Lower leg skin (tissue), 3 donors: ENCODE results near the gene TIGD1.

Experiments used
- POLR2A ChIP-seq, 2 donors: fragments of 450-650 bp; IDR thresholded peaks; one replicate each; pipeline ENCODE4 v1.6.1; 2016 to 2017; ENCODE audit warnings: antibody characterized with exemption in 2 of 2, mild to moderate bottlenecking in 1 of 2, moderate library complexity in 1 of 2
- TF ChIP-seq, protein P1 (sequence below), 3 donors: fragments of 450-650 bp; IDR thresholded peaks; one replicate each; pipeline ENCODE4 v1.5.1; 2016; ENCODE audit warnings: antibody characterized with exemption in 3 of 3, mild to moderate bottlenecking in 3 of 3, moderate library complexity in 2 of 3

DNA sequence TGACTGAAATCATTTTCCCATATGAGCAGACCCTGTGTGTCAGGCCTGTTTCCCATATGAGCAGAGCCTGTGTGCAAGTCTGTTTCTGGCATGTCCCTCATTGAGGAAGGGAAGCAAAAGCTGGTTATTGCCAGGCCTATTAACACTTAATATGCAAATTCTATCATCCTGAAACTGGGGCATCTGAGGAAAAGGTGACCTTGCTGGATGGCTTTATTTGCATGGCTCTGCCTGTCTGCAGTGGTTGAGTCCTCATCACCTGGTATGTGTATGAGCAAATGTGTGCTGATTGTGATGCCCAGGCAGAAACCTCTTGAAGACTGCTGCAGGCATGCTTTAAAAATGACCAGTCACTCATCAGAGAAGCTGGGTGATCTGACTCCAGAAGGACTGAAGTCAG is 31.4 kb upstream of the TIGD1 start:
- TF ChIP-seq, protein P1, sequence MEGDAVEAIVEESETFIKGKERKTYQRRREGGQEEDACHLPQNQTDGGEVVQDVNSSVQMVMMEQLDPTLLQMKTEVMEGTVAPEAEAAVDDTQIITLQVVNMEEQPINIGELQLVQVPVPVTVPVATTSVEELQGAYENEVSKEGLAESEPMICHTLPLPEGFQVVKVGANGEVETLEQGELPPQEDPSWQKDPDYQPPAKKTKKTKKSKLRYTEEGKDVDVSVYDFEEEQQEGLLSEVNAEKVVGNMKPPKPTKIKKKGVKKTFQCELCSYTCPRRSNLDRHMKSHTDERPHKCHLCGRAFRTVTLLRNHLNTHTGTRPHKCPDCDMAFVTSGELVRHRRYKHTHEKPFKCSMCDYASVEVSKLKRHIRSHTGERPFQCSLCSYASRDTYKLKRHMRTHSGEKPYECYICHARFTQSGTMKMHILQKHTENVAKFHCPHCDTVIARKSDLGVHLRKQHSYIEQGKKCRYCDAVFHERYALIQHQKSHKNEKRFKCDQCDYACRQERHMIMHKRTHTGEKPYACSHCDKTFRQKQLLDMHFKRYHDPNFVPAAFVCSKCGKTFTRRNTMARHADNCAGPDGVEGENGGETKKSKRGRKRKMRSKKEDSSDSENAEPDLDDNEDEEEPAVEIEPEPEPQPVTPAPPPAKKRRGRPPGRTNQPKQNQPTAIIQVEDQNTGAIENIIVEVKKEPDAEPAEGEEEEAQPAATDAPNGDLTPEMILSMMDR (IDR thresholded peaks at IDR 0.05) = no peak
- no peak for TF ChIP-seq POLR2A (IDR thresholded peaks at IDR 0.05)
